ENCODE measurements around the gene C6orf89. TPM values are rescaled to one million over a fixed set of nuclear protein-coding genes. Genes with fewer than 3 reads are reported as not detected.

The C6orf89 gene
- total RNA-seq, 1 experiment from 2014 or later: 22.6 TPM

DNA sequence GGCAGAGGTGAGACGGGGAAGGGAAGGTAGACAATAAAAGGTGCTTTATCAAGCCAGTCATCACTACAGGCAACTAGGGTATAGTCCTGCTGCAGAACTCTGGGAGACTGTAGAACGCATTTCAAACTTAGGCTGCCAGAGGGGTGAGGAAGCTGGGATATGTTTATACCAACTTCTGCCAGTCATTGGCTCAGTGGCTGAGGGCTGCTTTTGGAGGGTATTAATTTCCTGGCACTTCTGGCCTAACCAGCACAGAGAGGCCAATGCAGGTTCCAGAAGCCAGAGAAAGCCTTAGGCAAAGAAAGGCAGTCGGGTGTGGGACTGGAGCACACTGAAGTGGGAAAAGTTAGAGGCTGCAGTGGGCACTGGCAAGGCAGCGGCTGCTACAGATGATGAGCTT lies 42.6 kb upstream of the C6orf89 start:
- intact Hi-C loops (cut with micrococcal nuclease; ENCODE audit: unreplicated experiment): no loop called here
- BruUV-seq (replicated peaks): no TSS peak
- CTCF ChIA-PET: interaction anchor here (1.0 kb wide), 1 partner anchor 8 kb away, joined by 4 read pairs; no protein-coding TSS in a partner anchor

DNA sequence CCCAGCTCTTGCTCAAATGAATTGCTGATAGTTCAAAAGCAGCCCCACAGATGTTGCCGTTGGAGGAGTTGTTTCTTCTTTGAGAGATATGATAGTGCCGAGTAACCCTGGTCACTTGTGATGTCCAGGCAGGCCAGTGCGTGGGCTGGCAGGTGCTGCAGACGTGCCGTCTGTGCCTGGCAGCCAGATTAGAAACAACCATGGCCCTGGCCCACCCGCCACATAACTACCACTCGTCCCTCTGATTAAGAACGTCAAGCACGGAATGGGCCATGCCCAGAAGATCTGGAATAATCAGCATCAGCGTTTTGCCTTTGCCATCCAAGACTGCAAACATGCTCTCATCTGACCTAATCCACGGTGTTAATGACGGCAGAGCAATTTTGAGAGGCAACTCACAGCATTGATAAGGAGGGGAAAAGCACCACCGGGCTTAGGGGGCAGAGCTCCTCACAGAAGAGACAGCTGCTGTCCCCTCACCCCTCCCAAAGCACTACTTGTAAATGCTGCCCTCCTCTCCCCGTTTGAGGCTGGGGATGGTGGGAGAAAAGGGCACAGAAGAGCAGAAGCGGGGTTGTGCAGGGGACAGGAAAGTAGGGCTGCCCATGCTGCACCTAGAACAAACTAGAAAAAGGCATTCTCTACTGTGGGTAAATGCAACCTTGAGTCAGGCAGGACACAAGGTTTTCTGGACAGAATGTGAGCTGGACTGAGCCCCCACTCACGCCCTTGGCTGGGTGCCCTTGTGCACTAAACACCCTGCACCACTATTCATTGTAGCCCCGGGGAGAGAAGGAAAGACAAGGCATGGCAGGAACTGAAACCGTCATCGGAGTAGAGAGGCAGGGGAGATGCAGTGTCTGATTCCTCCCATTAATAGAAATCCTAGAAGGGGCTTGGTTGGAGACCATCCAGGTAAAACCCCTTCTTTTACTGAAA lies 41.3 kb upstream of the C6orf89 start:
- intact Hi-C loops (cut with micrococcal nuclease; ENCODE audit: unreplicated experiment): no loop called here
- no peaks in the 10 kb centered on the region for H3K9me3 ChIP-seq (ENCODE audit: low read depth, low read length, poor library complexity, severe bottlenecking)
- no TSS peak for BruUV-seq (replicated peaks)
- no peak for DNase-seq (ENCODE audit: low spot score)
- ChIA-PET POLR2A (ENCODE audit: low non-redundant PET) (no interaction called here), CTCF (no interaction called here)
- no peak overlapping the region for H3K27ac ChIP-seq (ENCODE audit: low read depth, low read length, poor library complexity, severe bottlenecking)
- no peaks in the 10 kb centered on the region for H3K36me3 ChIP-seq (ENCODE audit: insufficient read depth, low read length, poor library complexity, severe bottlenecking)
- no peak overlapping the region for H3K4me3 ChIP-seq (ENCODE audit: low read depth, low read length, poor library complexity, severe bottlenecking)
- H3K4me1 ChIP-seq (ENCODE audit: insufficient read depth, low read length, poor library complexity, severe bottlenecking): no peaks in the 10 kb centered on the region
- TF ChIP-seq EZH2 (IDR thresholded peaks at IDR 0.05; ENCODE audit: borderline replicate concordance, low read depth, low read length, poor library complexity, severe bottlenecking) (no peak), CTCF (conservative IDR thresholded peaks at IDR 0.05; ENCODE audit: low read depth, low read length) (no peak)
- no peaks in the 10 kb centered on the region for H3K27me3 ChIP-seq (replicated peaks; ENCODE audit: insufficient read depth, low read depth, low read length, poor library complexity)

More for the DNA sequence above, 42.6 kb upstream of the C6orf89 start:
- TF ChIP-seq EZH2 (IDR thresholded peaks at IDR 0.05; ENCODE audit: borderline replicate concordance, low read depth, low read length, poor library complexity, severe bottlenecking): no peak
- TF ChIP-seq CTCF (conservative IDR thresholded peaks at IDR 0.05; ENCODE audit: low read depth, low read length): no peak
- Histone ChIP-seq H3K27ac (ENCODE audit: low read depth, low read length, poor library complexity, severe bottlenecking) (no peak overlapping the region), H3K9me3 (ENCODE audit: low read depth, low read length, poor library complexity, severe bottlenecking) (no peaks in the 10 kb centered on the region), H3K4me1 (ENCODE audit: insufficient read depth, low read length, poor library complexity, severe bottlenecking) (peaks cover 5% of the 10 kb centered on the region), H3K36me3 (ENCODE audit: insufficient read depth, low read length, poor library complexity, severe bottlenecking) (no peaks in the 10 kb centered on the region), H3K4me3 (ENCODE audit: low read depth, low read length, poor library complexity, severe bottlenecking) (no peak overlapping the region), H3K27me3 (replicated peaks; ENCODE audit: insufficient read depth, low read depth, low read length, poor library complexity) (peaks cover 4% of the 10 kb centered on the region)
- POLR2A ChIA-PET (ENCODE audit: low non-redundant PET): no interaction called here
- DNase-seq (ENCODE audit: low spot score): no peak

- H3K9me3 ChIP-seq (ENCODE audit: low read depth, low read length, poor library complexity, severe bottlenecking): no peaks in the 10 kb centered on the region
- no peak overlapping the region for H3K27ac ChIP-seq (ENCODE audit: low read depth, low read length, poor library complexity, severe bottlenecking)
- BruUV-seq (replicated peaks): no TSS peak
- intact Hi-C loops (cut with micrococcal nuclease; ENCODE audit: unreplicated experiment): no loop called here
- H3K36me3 ChIP-seq (ENCODE audit: insufficient read depth, low read length, poor library complexity, severe bottlenecking): no peaks in the 10 kb centered on the region
- TF ChIP-seq CTCF (conservative IDR thresholded peaks at IDR 0.05; ENCODE audit: low read depth, low read length) (no peak), EZH2 (IDR thresholded peaks at IDR 0.05; ENCODE audit: borderline replicate concordance, low read depth, low read length, poor library complexity, severe bottlenecking) (no peak)
- H3K4me3 ChIP-seq (ENCODE audit: low read depth, low read length, poor library complexity, severe bottlenecking): no peak overlapping the region
- no peaks in the 10 kb centered on the region for H3K27me3 ChIP-seq (replicated peaks; ENCODE audit: insufficient read depth, low read depth, low read length, poor library complexity)
- CTCF ChIA-PET: no interaction called here
- H3K4me1 ChIP-seq (ENCODE audit: insufficient read depth, low read length, poor library complexity, severe bottlenecking): no peaks in the 10 kb centered on the region
- DNase-seq (ENCODE audit: low spot score): no peak
- POLR2A ChIA-PET (ENCODE audit: low non-redundant PET): no interaction called here
Observed at GRCh38 chr6:36845233-36845632, 40.5 kb upstream of the C6orf89 start.
